ENCODE measurements around the gene TMEM89. TPM values are rescaled to one million over a fixed set of nuclear protein-coding genes. Genes with fewer than 3 reads are reported as not detected.
A peak's percentile ranks its signal among the peaks of the same experiment; 100 is the strongest.

Gene TMEM89
- total RNA-seq, 1 experiment from 2014 or later = not detected

DNA sequence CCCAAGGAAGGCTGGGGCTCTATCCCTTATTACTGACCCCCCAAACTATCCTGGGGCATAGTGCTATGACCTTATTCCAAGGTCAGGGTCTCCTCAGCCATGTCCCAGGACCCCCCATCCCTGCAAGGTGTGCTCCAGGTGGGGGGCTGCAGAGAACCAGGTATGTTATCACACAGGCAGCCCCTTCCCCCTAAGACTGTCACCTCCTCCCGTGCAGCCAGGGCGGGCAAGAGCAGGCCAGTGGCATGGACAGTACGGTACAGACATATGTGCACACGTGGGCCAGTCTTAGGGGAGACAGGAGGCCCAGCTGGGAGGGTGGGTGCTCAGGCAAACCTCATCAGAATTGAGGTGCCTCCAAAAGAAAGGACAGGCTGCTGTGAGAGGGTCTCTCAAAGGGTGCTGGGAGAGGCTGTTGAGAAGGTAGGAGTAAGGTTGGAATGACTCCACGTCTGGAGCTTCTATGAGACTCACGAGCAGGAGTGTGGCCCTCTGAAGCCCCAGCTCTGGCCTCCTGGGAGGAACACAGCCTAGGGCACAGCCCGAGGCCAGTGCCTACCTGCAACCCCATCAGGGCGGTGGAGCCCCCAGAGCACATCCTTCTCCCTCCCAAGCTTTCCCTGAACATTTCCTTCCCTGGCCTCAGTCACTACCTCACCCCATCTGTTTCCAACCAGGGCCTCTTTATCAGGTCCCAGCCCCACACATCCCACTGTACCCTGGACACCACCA lies 24.7 kb downstream of the TMEM89 start:
- Mint-ChIP-seq H3K4me3 (ENCODE audit: low read depth, unreplicated experiment) (peak overlapping the region; percentile 15), H3K9me3 (ENCODE audit: low read depth, unreplicated experiment) (no peaks in the 10 kb centered on the region), H3K27ac (ENCODE audit: unreplicated experiment) (peak overlapping the region; percentile 82), H3K36me3 (ENCODE audit: insufficient read depth, unreplicated experiment) (peaks cover 33% of the 10 kb centered on the region), H3K4me1 (ENCODE audit: low read depth, unreplicated experiment) (peaks cover 13% of the 10 kb centered on the region), H3K27me3 (ENCODE audit: unreplicated experiment) (no peaks in the 10 kb centered on the region)
- TF ChIP-seq, protein P1, sequence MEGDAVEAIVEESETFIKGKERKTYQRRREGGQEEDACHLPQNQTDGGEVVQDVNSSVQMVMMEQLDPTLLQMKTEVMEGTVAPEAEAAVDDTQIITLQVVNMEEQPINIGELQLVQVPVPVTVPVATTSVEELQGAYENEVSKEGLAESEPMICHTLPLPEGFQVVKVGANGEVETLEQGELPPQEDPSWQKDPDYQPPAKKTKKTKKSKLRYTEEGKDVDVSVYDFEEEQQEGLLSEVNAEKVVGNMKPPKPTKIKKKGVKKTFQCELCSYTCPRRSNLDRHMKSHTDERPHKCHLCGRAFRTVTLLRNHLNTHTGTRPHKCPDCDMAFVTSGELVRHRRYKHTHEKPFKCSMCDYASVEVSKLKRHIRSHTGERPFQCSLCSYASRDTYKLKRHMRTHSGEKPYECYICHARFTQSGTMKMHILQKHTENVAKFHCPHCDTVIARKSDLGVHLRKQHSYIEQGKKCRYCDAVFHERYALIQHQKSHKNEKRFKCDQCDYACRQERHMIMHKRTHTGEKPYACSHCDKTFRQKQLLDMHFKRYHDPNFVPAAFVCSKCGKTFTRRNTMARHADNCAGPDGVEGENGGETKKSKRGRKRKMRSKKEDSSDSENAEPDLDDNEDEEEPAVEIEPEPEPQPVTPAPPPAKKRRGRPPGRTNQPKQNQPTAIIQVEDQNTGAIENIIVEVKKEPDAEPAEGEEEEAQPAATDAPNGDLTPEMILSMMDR (IDR thresholded peaks at IDR 0.05; ENCODE audit: unreplicated experiment) = no peak
- intact Hi-C loops (cut with micrococcal nuclease; ENCODE audit: unreplicated experiment) = loop anchor here (5.0 kb wide), 1 partner anchor 35 kb away; the partner anchor contains the start of gene UCN2
- no peak for DNase-seq
- CTCF ChIA-PET = interaction anchor here (1.0 kb wide), 1 partner anchor 126 kb away, joined by 3 read pairs; no protein-coding TSS in a partner anchor
- BruUV-seq (replicated peaks) = no TSS peak

DNA sequence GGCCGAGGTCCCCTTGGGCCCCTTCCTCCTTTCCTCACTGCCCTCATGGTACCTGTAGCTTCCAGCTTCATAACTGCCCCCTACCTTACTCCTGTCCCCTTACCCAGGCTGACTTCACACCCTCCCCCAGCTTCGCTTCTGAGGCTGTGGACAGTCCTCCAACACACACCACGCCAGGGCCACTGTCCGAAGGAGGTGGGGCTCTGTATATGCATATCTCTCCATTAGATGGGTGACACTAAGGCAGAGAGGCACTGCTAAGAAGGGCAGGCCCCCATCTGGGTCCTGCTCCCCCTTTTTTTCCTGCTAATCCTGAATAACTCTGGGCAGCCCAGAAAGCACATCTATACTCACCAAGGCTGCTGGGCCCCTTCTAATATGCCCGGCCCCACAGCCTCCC lies 25.4 kb downstream of the TMEM89 start:
- BruUV-seq (replicated peaks) = no TSS peak
- Mint-ChIP-seq H3K27me3 (ENCODE audit: unreplicated experiment) (peaks cover 3% of the 10 kb centered on the region), H3K36me3 (ENCODE audit: insufficient read depth, unreplicated experiment) (peaks cover 33% of the 10 kb centered on the region), H3K4me1 (ENCODE audit: low read depth, unreplicated experiment) (peaks cover 13% of the 10 kb centered on the region), H3K27ac (ENCODE audit: unreplicated experiment) (peak overlapping the region; percentile 82), H3K9me3 (ENCODE audit: low read depth, unreplicated experiment) (no peaks in the 10 kb centered on the region), H3K4me3 (ENCODE audit: low read depth, unreplicated experiment) (peak overlapping the region; percentile 67)
- CTCF ChIA-PET = interaction anchor here (0.9 kb wide), 1 partner anchor 11 kb away, joined by 3 read pairs; no protein-coding TSS in a partner anchor
- intact Hi-C loops (cut with micrococcal nuclease; ENCODE audit: unreplicated experiment) = loop anchor here (5.0 kb wide), 1 partner anchor 34 kb away; the partner anchor contains the start of gene UCN2
- TF ChIP-seq, protein P1 (IDR thresholded peaks at IDR 0.05; ENCODE audit: unreplicated experiment) = no peak
- no peak for DNase-seq

DNA sequence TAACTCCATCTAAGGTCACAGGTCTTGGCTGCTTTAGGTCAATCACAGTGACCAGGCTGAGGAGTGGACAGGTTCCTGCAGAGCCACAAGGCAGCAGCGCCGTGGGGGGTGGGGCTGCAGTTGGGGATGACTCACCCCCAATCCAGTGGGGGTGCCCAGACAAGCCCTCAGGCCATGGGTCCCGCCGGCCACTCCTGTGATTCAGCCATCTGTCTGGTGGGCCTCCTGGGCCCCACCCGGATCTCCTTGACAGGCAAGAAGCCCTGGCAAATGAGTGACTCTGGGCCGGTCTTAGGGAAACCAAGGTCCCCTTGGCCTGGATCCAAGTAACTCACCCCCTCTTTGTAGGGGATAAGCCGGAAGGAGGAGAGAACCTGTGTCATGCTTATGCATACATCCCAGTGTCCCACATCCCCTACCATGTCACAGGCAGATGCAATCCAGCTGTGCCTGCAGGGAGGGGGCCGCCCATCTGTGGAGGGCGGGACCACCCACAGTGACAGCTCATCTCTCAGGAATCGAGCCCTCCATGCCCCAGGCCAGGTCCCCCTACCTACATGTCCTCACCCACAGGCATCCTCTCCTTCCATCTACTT lies 25.9 kb downstream of the TMEM89 start:
- Mint-ChIP-seq H3K27ac (ENCODE audit: unreplicated experiment) (peak overlapping the region; percentile 82), H3K36me3 (ENCODE audit: insufficient read depth, unreplicated experiment) (peaks cover 33% of the 10 kb centered on the region), H3K4me3 (ENCODE audit: low read depth, unreplicated experiment) (peak overlapping the region; percentile 67), H3K9me3 (ENCODE audit: low read depth, unreplicated experiment) (no peaks in the 10 kb centered on the region), H3K4me1 (ENCODE audit: low read depth, unreplicated experiment) (peaks cover 13% of the 10 kb centered on the region), H3K27me3 (ENCODE audit: unreplicated experiment) (peaks cover 9% of the 10 kb centered on the region)
- peak; percentile 85 for DNase-seq
- CTCF ChIA-PET = interaction anchor here (0.9 kb wide), 1 partner anchor 10 kb away, joined by 3 read pairs; no protein-coding TSS in a partner anchor
- intact Hi-C loops (cut with micrococcal nuclease; ENCODE audit: unreplicated experiment) = loop anchor here (5.0 kb wide), 1 partner anchor 33 kb away; the partner anchor contains the start of gene UCN2
- TF ChIP-seq, protein P1 (IDR thresholded peaks at IDR 0.05; ENCODE audit: unreplicated experiment) = no peak
- no TSS peak for BruUV-seq (replicated peaks)

DNA sequence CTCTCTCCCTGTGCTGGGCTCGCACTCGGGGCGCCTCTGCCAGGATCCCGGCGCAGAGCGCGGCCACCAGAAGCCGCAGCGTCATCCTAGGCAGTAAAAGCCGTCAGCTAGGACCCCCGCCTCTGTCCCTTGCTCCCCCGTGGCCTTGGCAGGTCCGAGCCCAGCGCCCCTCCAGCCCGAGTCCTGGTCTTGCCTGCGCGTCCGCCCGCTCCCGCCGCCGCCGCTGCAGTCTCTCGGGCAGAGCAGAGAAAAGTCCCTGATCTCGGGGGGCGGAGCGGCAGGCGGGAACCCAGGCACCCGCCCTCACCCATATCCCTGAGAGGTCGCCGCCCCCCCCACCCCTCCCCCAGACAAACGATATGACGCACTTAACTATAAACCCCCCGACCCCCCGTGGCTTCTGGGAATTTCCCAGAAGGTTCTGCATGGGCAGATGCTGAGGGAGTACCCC lies 26.5 kb downstream of the TMEM89 start, which contains the start of gene COL7A1:
Gene COL7A1 (minus strand): TSS at position 255 of the 451 bp plus-strand sequence. CDS start 170 bp downstream, at position 85.
- CTCF ChIA-PET = interaction anchor here (0.5 kb wide), 1 partner anchor 90 kb away, joined by 6 read pairs; no protein-coding TSS in a partner anchor
- Mint-ChIP-seq H3K4me1 (ENCODE audit: low read depth, unreplicated experiment) (peaks cover 13% of the 10 kb centered on the region), H3K27ac (ENCODE audit: unreplicated experiment) (peak within 1 kb of the TSS; percentile 82), H3K36me3 (ENCODE audit: insufficient read depth, unreplicated experiment) (peaks cover 33% of the 10 kb centered on the region), H3K27me3 (ENCODE audit: unreplicated experiment) (peaks cover 12% of the 10 kb centered on the region), H3K4me3 (ENCODE audit: low read depth, unreplicated experiment) (peak within 1 kb of the TSS; percentile 67), H3K9me3 (ENCODE audit: low read depth, unreplicated experiment) (no peaks in the 10 kb centered on the region)
- intact Hi-C loops (cut with micrococcal nuclease; ENCODE audit: unreplicated experiment) = loop anchor here (5.0 kb wide), 1 partner anchor 33 kb away; the partner anchor contains the start of gene UCN2
- peak; percentile 29 for DNase-seq
- BruUV-seq (replicated peaks) = no TSS peak
- TF ChIP-seq, protein P1 (IDR thresholded peaks at IDR 0.05; ENCODE audit: unreplicated experiment) = no peak

All from Calu3 (cell line).